ENCODE results near the gene OTP. TPM values are rescaled to one million over a fixed set of nuclear protein-coding genes. Genes with fewer than 3 reads are reported as not detected.

OTP gene
- total RNA-seq, 1 experiment from 2014 or later, result 0.05 TPM

DNA sequence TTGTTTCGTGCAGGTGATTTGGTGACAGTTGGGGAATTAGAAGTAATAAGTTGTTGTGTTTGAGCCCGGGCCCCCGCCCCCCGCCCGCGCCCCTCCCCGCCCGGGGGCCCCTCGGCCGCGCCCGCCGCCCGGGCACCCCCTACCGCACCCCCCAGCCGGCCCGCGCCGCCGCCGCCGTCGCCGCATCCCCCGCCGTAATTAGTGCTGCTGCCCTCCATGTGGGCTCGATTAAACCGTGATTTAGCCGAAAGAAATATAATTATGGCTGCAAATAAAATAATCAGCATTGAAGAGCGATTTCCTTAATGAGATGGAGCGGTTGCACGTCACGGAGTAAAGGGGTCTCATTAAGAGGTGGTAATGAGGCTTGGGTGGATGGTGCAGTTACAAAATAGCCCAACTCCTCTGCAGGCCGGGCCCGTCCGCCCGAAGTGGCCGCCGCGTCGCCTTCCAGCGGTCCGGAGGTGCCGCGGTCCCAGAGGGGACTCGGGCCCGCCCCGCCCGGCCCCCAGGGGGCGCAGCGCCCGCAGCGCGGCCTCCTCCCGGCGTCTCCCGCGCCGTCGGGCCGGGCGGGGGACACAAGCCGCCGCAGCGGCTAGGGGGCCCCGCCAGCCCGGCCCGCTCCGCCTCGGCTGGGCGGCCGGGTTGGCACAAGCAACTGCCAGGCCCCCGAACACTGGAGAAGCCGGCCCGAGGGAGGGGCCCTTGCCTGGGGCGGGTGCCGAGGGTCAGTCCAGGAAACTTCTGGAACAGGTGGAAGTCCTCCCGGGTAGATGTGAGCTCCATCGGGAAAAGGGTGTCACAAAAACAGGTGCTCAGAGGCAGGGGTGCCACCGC is 6.9 kb upstream of the OTP start:
- Histone ChIP-seq H3K27me3 (ENCODE audit: control insufficient read depth, insufficient read depth, low read length) (peaks cover 19% of the 10 kb centered on the region), H3K27ac (ENCODE audit: low read length) (no peak overlapping the region), H3K9me3 (ENCODE audit: control insufficient read depth, insufficient read depth, low read depth, low read length) (no peaks in the 10 kb centered on the region), H3K4me3 (ENCODE audit: low read depth in 2 of 2, low read length in 2 of 2) (peak overlapping the region; percentile 33 to 49), H3K36me3 (ENCODE audit: control insufficient read depth, insufficient read depth, low read length) (no peaks in the 10 kb centered on the region), H3K4me1 (ENCODE audit: control insufficient read depth, insufficient read depth, low read length) (no peaks in the 10 kb centered on the region)
- ATAC-seq (peak; percentile 96), DNase-seq (ENCODE audit: low read depth, low spot score) (no peak)
- in situ Hi-C loops (cut with HindIII; ENCODE audit: low pct_unique_long_range_greater_than_20kb, low sequenced_read_pairs), result no loop called here
- TF ChIP-seq SIN3A (IDR thresholded peaks at IDR 0.05; ENCODE audit: borderline replicate concordance, insufficient read depth, low read depth, low read length), result no peak
- no peak for TF ChIP-seq POLR2AphosphoS5 (IDR thresholded peaks at IDR 0.05; ENCODE audit: low read depth, low read length)
- TF ChIP-seq, protein P1, sequence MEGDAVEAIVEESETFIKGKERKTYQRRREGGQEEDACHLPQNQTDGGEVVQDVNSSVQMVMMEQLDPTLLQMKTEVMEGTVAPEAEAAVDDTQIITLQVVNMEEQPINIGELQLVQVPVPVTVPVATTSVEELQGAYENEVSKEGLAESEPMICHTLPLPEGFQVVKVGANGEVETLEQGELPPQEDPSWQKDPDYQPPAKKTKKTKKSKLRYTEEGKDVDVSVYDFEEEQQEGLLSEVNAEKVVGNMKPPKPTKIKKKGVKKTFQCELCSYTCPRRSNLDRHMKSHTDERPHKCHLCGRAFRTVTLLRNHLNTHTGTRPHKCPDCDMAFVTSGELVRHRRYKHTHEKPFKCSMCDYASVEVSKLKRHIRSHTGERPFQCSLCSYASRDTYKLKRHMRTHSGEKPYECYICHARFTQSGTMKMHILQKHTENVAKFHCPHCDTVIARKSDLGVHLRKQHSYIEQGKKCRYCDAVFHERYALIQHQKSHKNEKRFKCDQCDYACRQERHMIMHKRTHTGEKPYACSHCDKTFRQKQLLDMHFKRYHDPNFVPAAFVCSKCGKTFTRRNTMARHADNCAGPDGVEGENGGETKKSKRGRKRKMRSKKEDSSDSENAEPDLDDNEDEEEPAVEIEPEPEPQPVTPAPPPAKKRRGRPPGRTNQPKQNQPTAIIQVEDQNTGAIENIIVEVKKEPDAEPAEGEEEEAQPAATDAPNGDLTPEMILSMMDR (IDR thresholded peaks at IDR 0.05), result peak; percentile 85
- TF ChIP-seq, protein P2, sequence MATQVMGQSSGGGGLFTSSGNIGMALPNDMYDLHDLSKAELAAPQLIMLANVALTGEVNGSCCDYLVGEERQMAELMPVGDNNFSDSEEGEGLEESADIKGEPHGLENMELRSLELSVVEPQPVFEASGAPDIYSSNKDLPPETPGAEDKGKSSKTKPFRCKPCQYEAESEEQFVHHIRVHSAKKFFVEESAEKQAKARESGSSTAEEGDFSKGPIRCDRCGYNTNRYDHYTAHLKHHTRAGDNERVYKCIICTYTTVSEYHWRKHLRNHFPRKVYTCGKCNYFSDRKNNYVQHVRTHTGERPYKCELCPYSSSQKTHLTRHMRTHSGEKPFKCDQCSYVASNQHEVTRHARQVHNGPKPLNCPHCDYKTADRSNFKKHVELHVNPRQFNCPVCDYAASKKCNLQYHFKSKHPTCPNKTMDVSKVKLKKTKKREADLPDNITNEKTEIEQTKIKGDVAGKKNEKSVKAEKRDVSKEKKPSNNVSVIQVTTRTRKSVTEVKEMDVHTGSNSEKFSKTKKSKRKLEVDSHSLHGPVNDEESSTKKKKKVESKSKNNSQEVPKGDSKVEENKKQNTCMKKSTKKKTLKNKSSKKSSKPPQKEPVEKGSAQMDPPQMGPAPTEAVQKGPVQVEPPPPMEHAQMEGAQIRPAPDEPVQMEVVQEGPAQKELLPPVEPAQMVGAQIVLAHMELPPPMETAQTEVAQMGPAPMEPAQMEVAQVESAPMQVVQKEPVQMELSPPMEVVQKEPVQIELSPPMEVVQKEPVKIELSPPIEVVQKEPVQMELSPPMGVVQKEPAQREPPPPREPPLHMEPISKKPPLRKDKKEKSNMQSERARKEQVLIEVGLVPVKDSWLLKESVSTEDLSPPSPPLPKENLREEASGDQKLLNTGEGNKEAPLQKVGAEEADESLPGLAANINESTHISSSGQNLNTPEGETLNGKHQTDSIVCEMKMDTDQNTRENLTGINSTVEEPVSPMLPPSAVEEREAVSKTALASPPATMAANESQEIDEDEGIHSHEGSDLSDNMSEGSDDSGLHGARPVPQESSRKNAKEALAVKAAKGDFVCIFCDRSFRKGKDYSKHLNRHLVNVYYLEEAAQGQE (IDR thresholded peaks at IDR 0.05; ENCODE audit: insufficient read depth in 1 of 2, low read depth in 2 of 2, low read length in 1 of 2), result no peak
- TF ChIP-seq TCF7L2 (IDR thresholded peaks at IDR 0.05; ENCODE audit: low read depth, low read length), result no peak
- CTCF ChIA-PET, result interaction anchor here (0.6 kb wide), 1 partner anchor 653 kb away, joined by 8 read pairs; no protein-coding TSS in a partner anchor
- intact Hi-C loops (cut with micrococcal nuclease; ENCODE audit: unreplicated experiment), result no loop called here
- POLR2A ChIA-PET, result no interaction called here
- no TSS peak for BruUV-seq (replicated peaks)

DNA sequence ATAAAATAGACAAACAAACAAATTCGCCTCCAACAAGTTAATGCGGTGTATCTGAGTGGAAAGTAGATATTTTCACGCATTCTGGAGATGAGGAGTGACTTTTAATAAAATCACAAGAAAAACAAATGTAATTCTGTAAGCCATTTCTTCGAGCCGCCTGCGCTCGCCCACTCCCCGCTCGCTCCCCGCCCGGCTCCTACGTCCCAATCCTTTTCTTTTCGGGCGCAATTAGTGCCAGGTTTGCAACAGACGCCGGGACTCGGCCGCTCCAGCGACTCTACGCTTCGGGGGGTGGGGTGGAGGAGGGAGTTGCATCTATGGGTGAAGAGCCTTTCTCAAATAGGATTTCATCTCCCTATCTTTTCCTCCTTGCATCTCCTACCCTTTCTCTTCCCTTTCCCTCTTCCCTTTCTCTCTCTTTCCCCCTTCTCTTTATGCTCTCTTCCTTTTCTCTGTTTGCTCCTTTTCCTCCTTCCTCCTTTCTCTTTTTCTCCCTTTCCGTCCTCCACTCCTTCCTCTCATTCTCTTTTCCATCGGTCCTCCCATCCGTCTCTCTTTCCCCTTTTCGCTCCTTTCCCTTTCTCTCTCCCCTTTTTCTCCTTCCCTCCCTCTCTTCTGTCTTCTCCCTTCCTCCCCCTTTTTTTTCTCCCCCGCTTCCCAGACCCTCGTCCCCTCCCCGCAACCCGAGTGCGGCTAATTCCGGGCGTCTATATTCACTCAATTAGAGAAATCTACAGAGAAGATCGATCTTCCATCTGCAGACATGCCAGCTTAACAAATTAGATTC is 6.1 kb upstream of the OTP start:
- in situ Hi-C loops (cut with HindIII; ENCODE audit: low pct_unique_long_range_greater_than_20kb, low sequenced_read_pairs), result no loop called here
- H3K27ac ChIP-seq (ENCODE audit: low read length), result no peak overlapping the region
- H3K9me3 ChIP-seq (ENCODE audit: control insufficient read depth, insufficient read depth, low read depth, low read length), result no peaks in the 10 kb centered on the region
- no peaks in the 10 kb centered on the region for H3K4me1 ChIP-seq (ENCODE audit: control insufficient read depth, insufficient read depth, low read length)
- intact Hi-C loops (cut with micrococcal nuclease; ENCODE audit: unreplicated experiment), result no loop called here
- no TSS peak for BruUV-seq (replicated peaks)
- no peak for DNase-seq (ENCODE audit: low read depth, low spot score)
- POLR2A ChIA-PET, result no interaction called here
- peak overlapping the region; percentile 21 to 35 for H3K4me3 ChIP-seq (ENCODE audit: low read depth in 2 of 2, low read length in 2 of 2)
- CTCF ChIA-PET, result interaction anchor here (0.6 kb wide), 1 partner anchor 653 kb away, joined by 8 read pairs; no protein-coding TSS in a partner anchor
- no peak for TF ChIP-seq SIN3A (IDR thresholded peaks at IDR 0.05; ENCODE audit: borderline replicate concordance, insufficient read depth, low read depth, low read length)
- TF ChIP-seq, protein P2 (IDR thresholded peaks at IDR 0.05; ENCODE audit: insufficient read depth in 1 of 2, low read depth in 2 of 2, low read length in 1 of 2), result no peak
- TF ChIP-seq TCF7L2 (IDR thresholded peaks at IDR 0.05; ENCODE audit: low read depth, low read length), result no peak
- TF ChIP-seq, protein P1 (IDR thresholded peaks at IDR 0.05), result no peak
- no peak for TF ChIP-seq POLR2AphosphoS5 (IDR thresholded peaks at IDR 0.05; ENCODE audit: low read depth, low read length)
- no peak for ATAC-seq
- no peaks in the 10 kb centered on the region for H3K36me3 ChIP-seq (ENCODE audit: control insufficient read depth, insufficient read depth, low read length)
- peaks cover 19% of the 10 kb centered on the region for H3K27me3 ChIP-seq (ENCODE audit: control insufficient read depth, insufficient read depth, low read length)
